PC-9 (cell line): ENCODE measurements around the gene CENPX. TPM values are rescaled to one million over a fixed set of nuclear protein-coding genes. Genes with fewer than 3 reads are reported as not detected.

ENCODE experiments used
- BruUV-seq: library from RNA; stranded (reverse); fragments of 400-500 nt; replicated peaks from 2 replicates; lab custom pipeline; 2021; lab: Mats Ljungman, UMichigan
- CTCF ChIA-PET: fragments of 300-600 bp; sonication (Branson Sonifier 250); formaldehyde crosslinking; loops from one replicate; lab custom pipeline; 2022; ENCODE audit warnings: antibody characterized with exemption; lab: Charles Lee
- POLR2A ChIA-PET: fragments of 300-600 bp; sonication (Branson Sonifier 250); formaldehyde crosslinking; loops from one replicate; lab custom pipeline; 2022; ENCODE audit warnings: antibody characterized with exemption; ENCODE audit not compliant: unreplicated experiment; lab: Charles Lee
- DNase-seq, 2 experiments: peaks; one replicate each; pipeline versions ENCODE4 v3.0.0 to v3.0.0-alpha.2; 2015 to 2022; ENCODE audit warnings: mixed read lengths in 1 of 2
- H2AFZ ChIP-seq: fragments of 200-600 bp; sonication (generic); 2 replicates; pipeline ENCODE4 v1.8.1; 2017; ENCODE audit warnings: antibody characterized with exemption
- H3F3A ChIP-seq: fragments of 200-600 bp; sonication (generic); 2 replicates; pipeline ENCODE4 v1.8.1; 2017; ENCODE audit warnings: antibody characterized with exemption, mild to moderate bottlenecking, low read depth; ENCODE audit not compliant: insufficient read depth
- H3K27ac ChIP-seq: fragments of 200-600 bp; sonication (generic); 2 replicates; pipeline ENCODE4 v1.6.1; 2016; ENCODE audit warnings: mixed run types
- H3K27me3 ChIP-seq: fragments of 200-600 bp; sonication (generic); 2 replicates; pipeline ENCODE4 v1.6.1; 2016; ENCODE audit warnings: low read depth, mixed run types; ENCODE audit not compliant: insufficient read depth
- H3K36me3 ChIP-seq: fragments of 200-600 bp; sonication (generic); 2 replicates; pipeline ENCODE4 v1.6.1; 2016; ENCODE audit warnings: low read depth, mixed run types
- H3K4me1 ChIP-seq: fragments of 200-600 bp; sonication (generic); replicated peaks from 2 replicates; pipeline ENCODE4 v1.6.1; 2016; ENCODE audit warnings: mixed run types; ENCODE audit not compliant: insufficient read depth
- H3K4me2 ChIP-seq: fragments of 200-600 bp; sonication (generic); 2 replicates; pipeline ENCODE4 v1.6.1; 2017; ENCODE audit warnings: mixed run types
- H3K4me3 ChIP-seq: fragments of 200-600 bp; sonication (generic); 2 replicates; pipeline ENCODE4 v1.6.1; 2016; ENCODE audit warnings: mixed run types
- H3K79me2 ChIP-seq: fragments of 200-600 bp; sonication (generic); 2 replicates; pipeline ENCODE4 v1.6.1; 2017; ENCODE audit warnings: low read depth, mixed run types
- H3K9me2 ChIP-seq: fragments of 200-600 bp; sonication (generic); 2 replicates; pipeline ENCODE4 v1.8.1; 2017; ENCODE audit warnings: mild to moderate bottlenecking; ENCODE audit not compliant: insufficient read depth
- H3K9me3 ChIP-seq: fragments of 200-600 bp; sonication (generic); 2 replicates; pipeline ENCODE4 v1.8.1; 2016; ENCODE audit warnings: low read depth; ENCODE audit not compliant: insufficient read depth
- H4K20me1 ChIP-seq: fragments of 200-600 bp; sonication (generic); 2 replicates; pipeline ENCODE4 v1.8.1; 2017; ENCODE audit not compliant: insufficient read depth
- EZH2 ChIP-seq: fragments of 200-600 bp; sonication (generic); IDR thresholded peaks from 2 replicates; pipeline ENCODE4 v1.8.0; 2017; ENCODE audit warnings: antibody characterized with exemption, low read depth
- intact Hi-C: fragments of 100-400 bp; cut with micrococcal nuclease; formaldehyde crosslinking; loops from one replicate; pipeline ENCODE4 v1.10.0; 2022; ENCODE audit not compliant: unreplicated experiment
- total RNA-seq: library from RNA; stranded (reverse); gene quantifications from 2 replicates; pipeline ENCODE4 v1.2.3, GENCODE V29; 2021
- TF ChIP-seq, protein P1 (sequence below): fragments of 200-600 bp; sonication (generic); conservative IDR thresholded peaks from 2 replicates; pipeline ENCODE4 v1.6.1; 2017; ENCODE audit warnings: mixed run types, antibody characterized with exemption, mild to moderate bottlenecking, moderate library complexity

The CENPX gene
- total RNA-seq, 1 experiment from 2014 or later = 132 TPM

DNA sequence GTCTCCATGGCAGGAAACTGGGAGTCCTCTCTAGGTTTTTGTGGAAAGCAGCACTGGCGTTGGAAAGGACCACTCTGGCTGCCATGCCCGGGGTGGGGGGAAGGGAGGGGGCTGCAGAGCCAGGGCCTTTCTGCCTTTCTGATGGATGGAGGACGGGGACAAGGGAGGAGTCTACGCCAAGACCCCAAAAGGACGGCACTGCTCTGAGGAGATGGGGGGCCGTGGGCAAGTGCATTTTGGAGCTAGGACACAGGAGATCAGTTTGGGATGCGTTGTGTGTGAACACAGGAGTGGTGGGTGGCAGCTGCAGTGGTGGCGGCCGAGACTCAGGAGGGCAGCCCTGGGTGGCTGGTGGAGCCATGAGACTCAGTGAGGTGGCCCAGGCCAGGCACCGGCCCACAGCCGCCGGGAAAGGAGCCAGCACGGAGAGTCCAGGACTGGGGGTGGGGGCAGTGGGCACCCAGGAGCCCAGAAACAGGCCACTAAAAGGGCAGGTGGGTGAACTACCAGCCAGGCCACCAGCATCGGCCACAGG is 2.0 kb downstream of the CENPX start:
- H3K36me3 ChIP-seq = no peaks in the 10 kb centered on the region
- ChIA-PET POLR2A (interaction anchor here (0.6 to 0.7 kb wide), 2 partner anchors 11 to 153 kb away, joined by 3 to 13 read pairs; no protein-coding TSS in a partner anchor), CTCF (interaction anchor here (0.6 to 3.2 kb wide), 8 partner anchors 17 to 305 kb away, joined by 3 to 18 read pairs (median 5); partner anchors contain the start of genes DCXR and NOTUM)
- no peaks in the 10 kb centered on the region for H3K27me3 ChIP-seq
- H3K27ac ChIP-seq = no peak overlapping the region
- intact Hi-C loops = loop anchor here (1.0 to 5.0 kb wide), 2 partner anchors 61 to 338 kb away; partner anchors contain the start of genes ARL16 and HGS
- no peak for TF ChIP-seq EZH2
- TF ChIP-seq, protein P1, sequence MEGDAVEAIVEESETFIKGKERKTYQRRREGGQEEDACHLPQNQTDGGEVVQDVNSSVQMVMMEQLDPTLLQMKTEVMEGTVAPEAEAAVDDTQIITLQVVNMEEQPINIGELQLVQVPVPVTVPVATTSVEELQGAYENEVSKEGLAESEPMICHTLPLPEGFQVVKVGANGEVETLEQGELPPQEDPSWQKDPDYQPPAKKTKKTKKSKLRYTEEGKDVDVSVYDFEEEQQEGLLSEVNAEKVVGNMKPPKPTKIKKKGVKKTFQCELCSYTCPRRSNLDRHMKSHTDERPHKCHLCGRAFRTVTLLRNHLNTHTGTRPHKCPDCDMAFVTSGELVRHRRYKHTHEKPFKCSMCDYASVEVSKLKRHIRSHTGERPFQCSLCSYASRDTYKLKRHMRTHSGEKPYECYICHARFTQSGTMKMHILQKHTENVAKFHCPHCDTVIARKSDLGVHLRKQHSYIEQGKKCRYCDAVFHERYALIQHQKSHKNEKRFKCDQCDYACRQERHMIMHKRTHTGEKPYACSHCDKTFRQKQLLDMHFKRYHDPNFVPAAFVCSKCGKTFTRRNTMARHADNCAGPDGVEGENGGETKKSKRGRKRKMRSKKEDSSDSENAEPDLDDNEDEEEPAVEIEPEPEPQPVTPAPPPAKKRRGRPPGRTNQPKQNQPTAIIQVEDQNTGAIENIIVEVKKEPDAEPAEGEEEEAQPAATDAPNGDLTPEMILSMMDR = no peak
- H3K4me3 ChIP-seq = no peak overlapping the region
- H3K79me2 ChIP-seq = peaks cover 11% of the 10 kb centered on the region; the same call in 1 of the 2 replicates
- no peak for DNase-seq
- H3K9me3 ChIP-seq = no peaks in the 10 kb centered on the region
- H3K4me1 ChIP-seq = peaks cover 6% of the 10 kb centered on the region; the same call in 1 of the 2 replicates
- H3F3A ChIP-seq = peaks cover 6% of the 10 kb centered on the region; the same call in 1 of the 2 replicates
- BruUV-seq = no TSS peak
- H2AFZ ChIP-seq = no peak overlapping the region
- H3K9me2 ChIP-seq = no peaks in the 10 kb centered on the region
- peak overlapping the region; percentile 89; the same call in 1 of the 2 replicates for H3K4me2 ChIP-seq
- H4K20me1 ChIP-seq = peaks cover 5% of the 10 kb centered on the region; the same call in 1 of the 2 replicates

DNA sequence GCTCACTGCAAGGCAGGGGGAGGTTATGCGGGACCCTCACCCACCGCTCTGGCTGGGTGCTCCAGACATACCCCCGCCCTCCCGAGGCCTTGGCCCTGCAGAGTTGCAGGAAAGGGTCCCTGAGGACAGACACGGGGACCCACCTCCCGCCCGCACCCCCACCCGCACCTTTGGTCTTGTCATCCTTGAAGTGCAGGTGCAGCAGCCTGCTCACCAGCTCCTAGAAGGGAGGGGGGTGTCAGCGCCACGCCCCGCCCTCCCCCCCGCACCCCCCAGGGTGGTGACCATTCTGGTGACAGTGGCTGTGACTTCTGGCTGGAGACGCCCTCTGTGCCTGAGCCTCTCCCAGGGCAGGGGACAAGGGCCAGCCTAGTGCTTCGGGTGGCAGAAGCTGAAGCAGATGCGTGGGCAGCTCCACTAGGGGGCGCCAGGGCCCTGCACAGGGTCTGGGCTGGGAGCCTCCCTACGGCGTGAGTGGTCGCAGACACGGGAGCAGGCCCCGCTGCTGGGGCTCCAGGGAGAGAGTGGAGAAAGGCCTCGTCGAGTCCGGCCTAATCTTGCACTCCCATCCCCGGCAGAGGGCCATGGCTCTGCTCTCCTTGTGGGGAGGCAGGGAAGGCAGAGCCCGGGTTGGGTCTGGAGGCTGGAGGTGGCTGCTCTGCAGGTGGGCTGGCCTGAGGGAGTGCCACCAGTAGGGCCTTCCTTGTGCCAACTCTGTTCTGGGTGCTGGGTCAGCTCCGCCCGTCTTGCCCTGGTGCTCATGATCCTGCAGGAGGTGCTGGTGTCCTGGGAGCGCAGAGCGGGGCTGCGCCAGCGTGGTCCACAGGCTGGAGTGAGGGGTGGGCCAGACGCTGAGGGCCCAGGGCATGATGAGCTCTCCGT is 2.7 kb downstream of the CENPX start:
- H3K27me3 ChIP-seq = no peaks in the 10 kb centered on the region
- TF ChIP-seq, protein P1 = peak; percentile 72
- TF ChIP-seq EZH2 = no peak
- H3K9me2 ChIP-seq = no peaks in the 10 kb centered on the region
- peaks cover 11% of the 10 kb centered on the region; the same call in 1 of the 2 replicates for H3K79me2 ChIP-seq
- CTCF ChIA-PET = interaction anchor here (0.6 to 3.2 kb wide), 10 partner anchors 18 to 304 kb away, joined by 3 to 18 read pairs (median 5); partner anchors contain the start of genes DCXR, MAFG and NOTUM
- H3K4me1 ChIP-seq = peaks cover 6% of the 10 kb centered on the region; the same call in 1 of the 2 replicates
- peaks cover 6% of the 10 kb centered on the region; the same call in 1 of the 2 replicates for H3F3A ChIP-seq
- no peaks in the 10 kb centered on the region for H3K9me3 ChIP-seq
- no peaks in the 10 kb centered on the region for H3K36me3 ChIP-seq
- peak in 1 of 2 experiments; percentile 58 for DNase-seq
- H2AFZ ChIP-seq = no peak overlapping the region
- H3K4me2 ChIP-seq = no peak overlapping the region
- BruUV-seq = no TSS peak
- H4K20me1 ChIP-seq = peaks cover 5% of the 10 kb centered on the region; the same call in 1 of the 2 replicates
- no peak overlapping the region for H3K27ac ChIP-seq
- no peak overlapping the region for H3K4me3 ChIP-seq
- POLR2A ChIA-PET = interaction anchor here (0.7 kb wide), 1 partner anchor 11 kb away, joined by 13 read pairs; no protein-coding TSS in a partner anchor
- intact Hi-C loops = loop anchor here (5.0 kb wide), 1 partner anchor 338 kb away; the partner anchor contains the start of genes ARL16 and HGS
